ENCODE measurements around the gene PTPN2. TPM values are rescaled to one million over a fixed set of nuclear protein-coding genes. Genes with fewer than 3 reads are reported as not detected.

The PTPN2 gene
- total RNA-seq, 1 experiment from 2014 or later: 58.1 TPM

DNA sequence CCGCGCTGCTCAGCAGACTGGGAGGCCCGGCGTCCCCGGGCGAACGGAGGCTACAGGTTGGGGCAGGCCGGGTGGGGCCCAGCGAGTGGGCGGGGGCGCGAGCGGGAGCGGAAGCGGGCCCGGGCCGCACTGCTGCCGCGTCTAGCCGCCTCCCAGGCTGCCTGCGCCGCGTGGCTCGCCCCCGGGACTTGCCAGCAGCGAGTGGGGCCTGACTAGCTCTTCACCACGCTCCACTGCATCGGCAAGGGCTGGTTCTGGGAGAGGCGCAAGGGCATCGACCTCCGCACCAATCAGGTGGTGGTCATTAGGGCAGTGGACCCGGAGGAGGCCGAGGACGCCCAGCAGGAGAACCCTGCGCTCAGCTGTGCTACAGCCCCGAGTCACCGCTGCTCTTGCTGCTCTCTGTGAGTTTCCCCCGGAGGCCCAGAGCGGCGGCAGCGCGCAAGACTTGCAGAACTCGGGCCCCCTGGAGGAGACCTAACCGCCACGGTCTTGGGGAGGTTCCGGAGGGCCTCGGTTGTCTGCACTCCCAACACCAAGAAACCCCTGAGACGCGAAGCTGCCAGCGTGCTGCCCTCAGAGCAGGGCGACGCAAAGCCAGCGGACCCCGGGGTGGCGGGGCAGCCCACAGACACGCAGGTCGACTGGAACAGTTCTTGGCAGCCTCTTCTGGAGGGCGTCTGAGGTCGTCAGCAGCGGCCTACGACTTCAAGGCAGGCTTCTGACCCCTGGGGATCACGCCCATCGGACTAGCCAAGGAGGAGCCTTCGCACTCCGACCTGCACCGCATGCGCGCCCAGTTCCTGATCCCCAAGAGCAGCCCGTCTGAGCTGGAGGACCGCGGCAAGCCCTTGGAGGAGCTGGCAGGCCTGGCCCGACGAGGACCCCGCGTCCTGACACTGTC is 27.2 kb upstream of the PTPN2 start:
- Mint-ChIP-seq H3K27ac (ENCODE audit: unreplicated experiment) (no peak overlapping the region), H3K9me3 (ENCODE audit: low read depth, unreplicated experiment) (no peaks in the 10 kb centered on the region), H3K4me1 (ENCODE audit: low read depth, unreplicated experiment) (no peaks in the 10 kb centered on the region), H3K4me3 (ENCODE audit: low read depth, unreplicated experiment) (no peak overlapping the region), H3K27me3 (ENCODE audit: unreplicated experiment) (peaks cover 15% of the 10 kb centered on the region), H3K36me3 (ENCODE audit: insufficient read depth, unreplicated experiment) (no peaks in the 10 kb centered on the region)
- TF ChIP-seq, protein P1, sequence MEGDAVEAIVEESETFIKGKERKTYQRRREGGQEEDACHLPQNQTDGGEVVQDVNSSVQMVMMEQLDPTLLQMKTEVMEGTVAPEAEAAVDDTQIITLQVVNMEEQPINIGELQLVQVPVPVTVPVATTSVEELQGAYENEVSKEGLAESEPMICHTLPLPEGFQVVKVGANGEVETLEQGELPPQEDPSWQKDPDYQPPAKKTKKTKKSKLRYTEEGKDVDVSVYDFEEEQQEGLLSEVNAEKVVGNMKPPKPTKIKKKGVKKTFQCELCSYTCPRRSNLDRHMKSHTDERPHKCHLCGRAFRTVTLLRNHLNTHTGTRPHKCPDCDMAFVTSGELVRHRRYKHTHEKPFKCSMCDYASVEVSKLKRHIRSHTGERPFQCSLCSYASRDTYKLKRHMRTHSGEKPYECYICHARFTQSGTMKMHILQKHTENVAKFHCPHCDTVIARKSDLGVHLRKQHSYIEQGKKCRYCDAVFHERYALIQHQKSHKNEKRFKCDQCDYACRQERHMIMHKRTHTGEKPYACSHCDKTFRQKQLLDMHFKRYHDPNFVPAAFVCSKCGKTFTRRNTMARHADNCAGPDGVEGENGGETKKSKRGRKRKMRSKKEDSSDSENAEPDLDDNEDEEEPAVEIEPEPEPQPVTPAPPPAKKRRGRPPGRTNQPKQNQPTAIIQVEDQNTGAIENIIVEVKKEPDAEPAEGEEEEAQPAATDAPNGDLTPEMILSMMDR (IDR thresholded peaks at IDR 0.05; ENCODE audit: unreplicated experiment): no peak
- CTCF ChIA-PET: no interaction called here
- no TSS peak for BruUV-seq (replicated peaks)
- intact Hi-C loops (cut with micrococcal nuclease; ENCODE audit: unreplicated experiment): no loop called here
- DNase-seq: no peak

DNA sequence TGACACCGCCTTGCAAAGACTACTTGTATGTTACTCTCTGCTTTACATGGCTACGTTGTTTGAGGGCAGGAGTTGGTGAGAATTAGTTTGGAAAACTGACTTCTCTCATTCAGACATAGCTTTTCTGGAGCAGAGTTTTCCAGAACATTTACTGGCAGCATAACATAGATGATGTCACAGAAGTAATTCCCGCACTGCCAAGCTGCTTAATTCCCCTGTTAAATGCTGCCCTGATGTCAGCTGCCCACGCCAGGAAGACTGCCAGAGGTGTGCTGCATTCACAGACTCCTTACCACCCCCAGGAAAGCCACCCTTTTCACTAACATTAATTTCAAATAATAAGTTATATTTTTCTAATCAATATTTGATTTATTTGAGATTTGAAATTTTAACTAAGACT is 24.7 kb upstream of the PTPN2 start:
- TF ChIP-seq, protein P1 (IDR thresholded peaks at IDR 0.05; ENCODE audit: unreplicated experiment): no peak
- no peaks in the 10 kb centered on the region for H3K4me1 Mint-ChIP-seq (ENCODE audit: low read depth, unreplicated experiment)
- no peak for DNase-seq
- intact Hi-C loops (cut with micrococcal nuclease; ENCODE audit: unreplicated experiment): no loop called here
- H3K27me3 Mint-ChIP-seq (ENCODE audit: unreplicated experiment): peaks cover 15% of the 10 kb centered on the region
- H3K27ac Mint-ChIP-seq (ENCODE audit: unreplicated experiment): no peak overlapping the region
- BruUV-seq (replicated peaks): no TSS peak
- no peak overlapping the region for H3K4me3 Mint-ChIP-seq (ENCODE audit: low read depth, unreplicated experiment)
- H3K9me3 Mint-ChIP-seq (ENCODE audit: low read depth, unreplicated experiment): no peaks in the 10 kb centered on the region
- CTCF ChIA-PET: no interaction called here
- no peaks in the 10 kb centered on the region for H3K36me3 Mint-ChIP-seq (ENCODE audit: insufficient read depth, unreplicated experiment)

DNA sequence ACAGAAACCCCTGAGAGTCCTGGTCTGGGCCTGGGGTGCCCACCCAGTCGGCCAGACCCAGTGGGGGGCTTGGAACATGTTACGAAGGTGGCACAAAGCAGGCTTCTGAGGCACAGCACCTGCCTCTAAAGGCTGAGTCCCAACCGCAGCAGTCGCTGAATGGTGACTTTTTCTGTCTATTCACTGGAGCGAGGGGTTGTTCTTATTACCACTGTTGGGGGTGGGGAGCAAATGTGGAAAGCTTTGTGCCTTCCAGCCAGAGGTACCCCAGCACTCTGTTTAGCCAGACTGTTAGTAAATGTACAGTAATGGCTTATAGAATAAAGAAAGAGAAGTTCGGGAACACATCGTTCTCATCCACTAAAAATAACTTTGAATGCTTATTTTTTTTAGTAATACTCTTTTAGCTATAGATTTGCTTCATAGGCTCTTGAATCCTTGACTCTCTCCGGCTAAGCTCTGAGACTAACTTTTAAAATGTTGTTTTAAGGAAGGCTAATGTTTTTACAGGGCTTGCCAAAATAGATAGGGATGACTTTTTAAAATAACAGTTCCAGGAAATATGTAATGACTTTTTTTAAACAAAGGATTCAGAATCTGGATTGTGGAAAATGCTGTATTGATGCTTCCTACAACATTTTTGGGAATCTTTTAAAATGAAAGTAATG is 23.4 kb upstream of the PTPN2 start:
- BruUV-seq (replicated peaks): no TSS peak
- intact Hi-C loops (cut with micrococcal nuclease; ENCODE audit: unreplicated experiment): no loop called here
- H3K4me3 Mint-ChIP-seq (ENCODE audit: low read depth, unreplicated experiment): no peak overlapping the region

GRCh38 chr18:12906773-12907172 is 22.7 kb upstream of the PTPN2 start:
- CTCF ChIA-PET: interaction anchor here (0.5 kb wide), 1 partner anchor 17 kb away, joined by 4 read pairs; no protein-coding TSS in a partner anchor
- no TSS peak for BruUV-seq (replicated peaks)
- DNase-seq: no peak
- Mint-ChIP-seq H3K9me3 (ENCODE audit: low read depth, unreplicated experiment) (peaks cover 2% of the 10 kb centered on the region), H3K4me1 (ENCODE audit: low read depth, unreplicated experiment) (no peaks in the 10 kb centered on the region), H3K27ac (ENCODE audit: unreplicated experiment) (no peak overlapping the region), H3K36me3 (ENCODE audit: insufficient read depth, unreplicated experiment) (no peaks in the 10 kb centered on the region), H3K27me3 (ENCODE audit: unreplicated experiment) (peaks cover 24% of the 10 kb centered on the region), H3K4me3 (ENCODE audit: low read depth, unreplicated experiment) (no peak overlapping the region)
- TF ChIP-seq, protein P1 (IDR thresholded peaks at IDR 0.05; ENCODE audit: unreplicated experiment): no peak
- intact Hi-C loops (cut with micrococcal nuclease; ENCODE audit: unreplicated experiment): no loop called here

More for the DNA sequence above, 23.4 kb upstream of the PTPN2 start:
- Mint-ChIP-seq H3K27ac (ENCODE audit: unreplicated experiment) (no peak overlapping the region), H3K4me1 (ENCODE audit: low read depth, unreplicated experiment) (no peaks in the 10 kb centered on the region), H3K27me3 (ENCODE audit: unreplicated experiment) (peaks cover 18% of the 10 kb centered on the region), H3K9me3 (ENCODE audit: low read depth, unreplicated experiment) (peaks cover 2% of the 10 kb centered on the region), H3K36me3 (ENCODE audit: insufficient read depth, unreplicated experiment) (no peaks in the 10 kb centered on the region)
- CTCF ChIA-PET: no interaction called here
- TF ChIP-seq, protein P1 (IDR thresholded peaks at IDR 0.05; ENCODE audit: unreplicated experiment): no peak
- no peak for DNase-seq
